ENCODE results near the gene TMEM63B. TPM values are rescaled to one million over a fixed set of nuclear protein-coding genes. Genes with fewer than 3 reads are reported as not detected.
"Not testable (repeated sequence)": the region's sequence is repeated elsewhere in the genome, so short reads cannot be mapped to it uniquely, and the experiment has no call there.

Gene TMEM63B
- total RNA-seq: 42.4 TPM

- peak; percentile 93 for ATAC-seq
These were observed at the start of gene TMEM63B, which contains the start of gene MRPL14 for GRCh38 chr6:44127186-44128019. Gene TMEM63B (plus strand): TSS chr6:44127554. CDS start chr6:44134585, 7,031 bp downstream. Gene MRPL14 (minus strand): TSS chr6:44127452. CDS start chr6:44116611, 10,841 bp downstream.

DNA sequence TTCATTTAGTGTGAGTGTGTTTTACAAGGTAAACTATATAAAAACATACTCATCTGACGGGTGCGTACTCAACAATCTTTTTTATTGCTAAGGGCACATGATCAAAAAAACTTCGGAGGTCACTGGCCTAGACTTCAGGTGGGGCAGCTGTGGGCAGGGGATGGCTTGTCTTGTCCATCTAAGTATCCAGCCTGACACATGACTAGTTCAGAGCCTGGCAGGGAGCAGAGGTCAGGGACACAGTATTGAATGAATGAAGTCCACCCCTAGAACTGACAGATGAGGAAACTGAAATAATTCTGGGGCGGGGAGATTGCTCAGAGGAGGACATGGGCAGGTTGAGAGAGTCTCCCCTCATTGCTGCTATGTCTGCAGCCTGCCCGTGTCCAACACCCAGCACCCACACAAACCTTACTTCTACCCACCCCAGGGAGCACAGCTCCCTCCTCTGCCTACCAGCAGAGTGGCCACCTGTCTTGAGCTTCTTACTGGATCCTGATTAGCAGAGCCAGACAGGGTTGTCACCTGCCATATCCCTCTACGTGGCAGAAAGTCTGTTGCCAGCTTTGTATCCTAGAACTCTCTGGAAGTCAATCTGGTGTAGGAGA is 49.0 kb upstream of the TMEM63B start:
- ATAC-seq: no peak

GRCh38 chr6:44078827-44079671 is 48.3 kb upstream of the TMEM63B start:
- peak; percentile 48 for ATAC-seq

- ATAC-seq: no peak
These were observed 47.7 kb upstream of the TMEM63B start for GRCh38 chr6:44079672-44080071.

DNA sequence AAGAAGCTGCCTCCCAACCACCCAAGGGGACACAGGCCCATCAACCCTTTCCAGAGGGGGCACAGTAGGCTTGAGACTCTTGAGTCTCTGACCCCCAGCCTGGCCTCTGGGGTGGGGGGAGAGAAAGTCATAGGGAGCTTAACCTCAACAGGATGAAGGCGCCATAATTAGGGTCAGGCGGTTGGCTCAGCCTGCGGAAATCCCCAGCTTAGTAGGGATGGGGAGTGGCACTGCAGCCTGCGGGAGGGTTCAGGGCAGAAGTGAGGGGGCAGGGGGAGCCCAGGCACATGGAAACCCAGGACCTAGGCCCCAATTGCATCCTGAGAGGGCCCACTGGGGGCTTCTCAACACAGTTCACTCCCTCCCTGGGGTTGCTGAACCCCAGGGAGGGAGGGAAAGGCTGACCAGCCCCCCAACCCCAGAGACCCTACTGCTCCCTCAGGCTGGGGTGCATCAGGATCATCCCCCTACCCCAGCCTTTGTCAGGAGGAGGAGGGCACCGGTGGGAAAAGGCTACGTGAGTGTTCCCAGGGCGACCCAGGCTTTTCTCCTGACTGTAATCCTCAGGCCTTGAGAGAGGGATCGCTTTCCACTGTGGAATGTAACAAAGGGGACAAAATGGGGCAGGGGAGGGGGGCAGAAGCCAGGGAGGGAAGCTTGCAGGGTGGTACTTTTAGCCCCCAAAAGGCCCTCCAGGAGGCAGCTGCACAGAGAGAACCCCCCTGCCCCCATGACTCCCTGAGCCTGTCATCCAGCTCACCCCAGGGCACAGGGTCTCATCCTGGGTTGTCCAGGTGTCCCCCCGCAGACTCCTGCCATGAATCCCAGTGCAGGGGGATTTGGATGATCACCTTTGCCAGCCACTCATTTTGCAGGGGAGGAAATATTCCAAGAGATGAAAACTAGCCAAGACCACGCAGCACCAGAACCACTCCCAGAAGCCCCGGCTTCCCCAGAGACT is 46.5 kb upstream of the TMEM63B start:
- ATAC-seq: no peak

GRCh38 chr6:44081753-44082152 is 45.6 kb upstream of the TMEM63B start:
- no peak for ATAC-seq

DNA sequence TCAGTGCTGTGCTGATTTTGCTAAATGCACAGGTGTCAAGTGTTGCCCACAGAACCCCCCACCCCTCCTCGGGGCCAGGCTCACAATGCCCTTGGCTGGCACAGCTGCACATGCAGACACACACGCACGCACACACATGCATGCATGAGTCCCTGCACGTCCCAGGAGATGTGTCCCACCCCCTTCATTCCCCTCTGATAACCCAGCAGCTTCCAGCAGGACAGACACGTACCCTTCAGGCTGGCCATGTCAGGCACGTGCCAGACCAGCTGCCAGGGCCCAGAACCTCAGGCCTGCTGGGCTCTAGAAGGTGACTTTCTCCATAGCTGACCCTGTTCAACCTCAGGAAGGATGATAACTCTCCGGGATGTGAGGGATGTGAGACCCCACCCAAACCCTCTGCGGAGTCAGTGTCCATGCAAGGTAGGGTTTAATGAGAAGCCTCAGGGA is 44.5 kb upstream of the TMEM63B start:
- no peak for ATAC-seq

DNA sequence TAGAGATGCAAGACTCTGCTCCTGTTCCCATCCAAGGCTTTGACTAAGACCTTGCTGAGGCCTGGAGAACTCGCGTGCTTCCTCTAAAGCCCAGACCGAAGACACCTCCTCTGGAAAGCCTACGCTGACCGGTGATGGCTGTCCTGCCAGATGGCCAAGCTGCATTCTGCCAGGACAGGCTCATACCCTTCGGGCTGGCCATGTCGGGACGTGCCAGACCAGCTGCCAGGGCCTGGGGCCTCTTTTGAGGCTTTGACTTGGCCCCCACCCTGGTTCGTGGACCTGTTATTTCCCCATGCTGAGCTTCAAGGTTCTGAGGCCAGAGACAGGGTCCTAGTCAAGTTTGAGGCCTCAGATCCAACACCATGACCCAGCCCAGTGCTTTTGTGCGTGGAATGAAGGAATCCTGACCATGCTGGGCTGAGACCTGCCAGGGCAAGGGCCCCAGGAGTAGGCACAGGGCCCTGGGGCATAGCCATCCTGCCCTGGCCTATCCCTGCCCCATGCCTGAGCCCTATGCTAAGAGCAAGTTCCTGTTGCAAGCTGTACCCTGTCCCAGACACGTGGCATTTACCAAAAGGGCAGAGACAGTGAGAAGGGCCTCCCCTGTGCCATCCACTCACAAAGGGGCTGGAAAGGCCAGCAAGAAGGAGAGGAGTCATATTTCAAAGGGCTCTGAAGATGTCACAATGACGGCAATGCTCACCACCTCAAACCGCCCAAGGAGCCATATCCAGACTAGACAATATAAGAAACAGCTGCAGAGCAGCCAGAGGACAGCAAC is 42.9 kb upstream of the TMEM63B start:
- peak; percentile 84 for ATAC-seq

- ATAC-seq: no peak
These were observed 42.1 kb upstream of the TMEM63B start for GRCh38 chr6:44085219-44085618.

DNA sequence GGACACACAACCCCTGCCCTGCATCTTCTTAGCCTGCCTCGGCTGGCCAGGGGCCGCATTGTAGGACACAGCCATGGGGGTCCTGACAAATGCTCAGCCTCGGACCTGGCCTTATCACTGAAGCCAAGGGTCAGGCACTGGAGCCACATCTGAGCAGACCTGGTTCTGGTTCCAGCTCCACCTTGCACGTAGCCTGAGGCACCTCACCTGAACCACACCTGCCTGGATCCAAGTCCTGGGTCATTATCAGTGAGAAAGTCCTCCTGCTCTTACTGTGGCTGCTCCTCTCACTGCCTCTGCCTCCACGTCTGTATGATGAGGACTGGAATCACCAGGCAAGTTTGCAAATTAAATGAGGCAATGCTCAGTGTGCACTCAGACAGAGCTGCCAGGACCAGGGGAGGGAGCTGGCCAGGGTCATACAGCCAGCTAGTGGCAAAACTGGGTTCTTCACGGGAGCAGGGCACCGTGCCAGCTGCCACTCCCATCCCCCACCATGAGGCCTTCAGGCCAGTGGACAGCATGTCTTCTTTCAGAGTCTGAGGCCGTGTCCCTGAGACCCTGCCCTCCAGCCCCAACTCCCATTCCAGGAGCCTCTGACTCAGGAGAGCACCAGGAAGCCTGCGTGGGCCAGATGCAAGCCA is 40.3 kb upstream of the TMEM63B start:
- ATAC-seq: peak; percentile 14

DNA sequence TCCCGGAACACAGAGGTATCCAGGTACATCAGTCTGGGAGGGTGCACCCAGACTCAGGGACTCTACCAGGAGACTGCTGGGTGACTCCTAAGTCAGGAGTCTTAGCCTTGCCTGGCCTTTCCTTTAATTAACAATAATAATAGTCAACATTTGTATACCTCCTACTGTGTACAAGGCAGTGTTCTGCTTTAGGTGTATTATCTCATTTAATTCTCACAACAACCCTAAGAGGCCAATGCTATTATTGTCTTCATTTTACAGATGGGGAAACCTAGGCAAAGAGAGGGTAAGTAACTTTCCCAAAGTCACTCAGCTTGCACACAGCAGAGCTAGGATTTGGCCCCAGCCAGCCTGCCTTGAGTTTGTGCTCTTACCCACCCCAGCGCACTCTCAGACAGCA is 39.7 kb upstream of the TMEM63B start:
- no peak for ATAC-seq

DNA sequence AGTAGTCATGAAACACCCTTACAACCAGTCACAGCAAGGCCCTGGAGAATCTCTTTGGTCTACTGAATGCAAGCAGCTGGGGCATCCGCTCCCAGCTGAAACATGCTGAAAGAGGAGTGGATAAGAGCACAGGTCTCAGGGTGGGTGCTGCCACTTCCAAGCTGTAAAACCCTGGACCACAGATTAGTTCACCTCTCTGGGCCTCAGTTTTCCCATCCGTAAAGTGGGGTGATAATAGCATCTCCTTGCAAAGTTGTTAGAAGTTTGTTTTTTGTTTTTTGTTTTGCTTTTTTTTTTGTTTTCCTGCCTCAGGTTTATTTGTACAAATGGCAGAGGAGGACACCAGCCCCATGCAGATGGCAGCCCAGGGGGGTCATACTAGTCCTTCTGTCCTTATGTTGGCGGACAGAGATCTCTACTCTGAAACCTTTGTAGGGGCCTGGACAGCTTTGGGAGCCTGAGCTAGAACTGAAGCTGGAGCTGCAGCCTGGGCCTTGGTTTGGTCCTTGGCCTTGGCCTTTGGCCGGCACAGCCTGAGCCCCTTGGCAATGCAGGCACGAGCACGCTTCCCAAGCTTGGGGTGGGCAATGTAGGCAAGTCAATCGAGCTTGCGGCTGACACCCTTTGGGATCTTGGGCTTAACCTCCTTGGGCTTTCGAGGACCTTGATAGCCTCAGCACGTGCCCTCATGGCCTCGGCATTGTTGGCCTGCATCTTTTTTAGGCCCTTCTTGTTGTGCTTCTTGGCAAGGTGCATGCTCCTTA is 38.3 kb upstream of the TMEM63B start:
- ATAC-seq: no peak

GRCh38 chr6:44090465-44090864 is 36.9 kb upstream of the TMEM63B start:
- no peak for ATAC-seq

DNA sequence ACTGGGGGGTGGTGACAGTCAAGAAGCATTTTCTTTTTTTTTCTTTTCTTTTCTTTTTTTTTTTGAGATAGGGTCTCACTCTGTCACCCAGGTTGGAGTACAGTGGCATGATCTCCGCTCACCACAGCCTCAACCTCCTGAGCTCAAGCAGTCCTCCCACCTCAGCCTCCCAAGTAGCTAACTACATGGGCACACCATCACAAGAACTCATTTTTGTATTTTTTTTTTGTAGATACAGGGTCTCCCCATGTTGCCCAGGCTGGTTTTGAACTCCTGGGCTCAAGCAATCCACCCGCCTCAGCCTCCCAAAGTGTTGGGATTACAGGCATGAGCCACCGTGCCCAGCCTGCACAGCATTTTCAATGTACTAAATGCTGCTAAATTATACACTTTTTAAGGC is 36.0 kb upstream of the TMEM63B start:
- not testable (repeated sequence) for ATAC-seq

GRCh38 chr6:44091981-44092884 is 35.1 kb upstream of the TMEM63B start:
- no peak for ATAC-seq

DNA sequence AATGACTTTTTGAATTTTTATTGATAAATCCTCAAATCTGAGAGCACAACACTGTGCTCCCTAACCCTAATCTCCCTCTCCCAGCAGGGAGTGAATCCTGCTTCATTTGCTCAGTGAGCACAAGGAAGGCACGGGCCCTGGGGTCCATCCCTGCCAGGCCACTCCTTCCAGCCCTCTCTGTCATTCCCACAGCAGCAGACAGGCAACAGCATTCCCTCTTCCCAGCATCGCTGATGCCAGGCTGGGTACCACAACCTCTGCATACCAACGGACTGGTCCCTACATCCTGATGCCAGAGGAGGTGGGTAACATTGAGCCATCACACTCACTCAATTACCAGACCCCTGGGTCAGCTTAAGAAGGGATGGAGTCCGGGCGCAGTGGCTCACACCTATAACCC is 34.3 kb upstream of the TMEM63B start:
- no peak for ATAC-seq

- no peak for ATAC-seq
These were observed 33.5 kb upstream of the TMEM63B start for GRCh38 chr6:44093750-44094402.

Data from esophagus mucosa (tissue), 1 donor.